GM19463 (cell line): Measurements from ENCODE around the gene RORB.
A peak's percentile ranks its signal among the peaks of the same experiment; 100 is the strongest.

Experiments
- ATAC-seq: cut with Tn5 transposase; IDR thresholded peaks from one replicate; pipeline ENCODE4 v1.9.1; 2021; ENCODE audit warnings: mild to moderate bottlenecking, moderate library complexity; ENCODE audit not compliant: unreplicated experiment

RORB gene

DNA sequence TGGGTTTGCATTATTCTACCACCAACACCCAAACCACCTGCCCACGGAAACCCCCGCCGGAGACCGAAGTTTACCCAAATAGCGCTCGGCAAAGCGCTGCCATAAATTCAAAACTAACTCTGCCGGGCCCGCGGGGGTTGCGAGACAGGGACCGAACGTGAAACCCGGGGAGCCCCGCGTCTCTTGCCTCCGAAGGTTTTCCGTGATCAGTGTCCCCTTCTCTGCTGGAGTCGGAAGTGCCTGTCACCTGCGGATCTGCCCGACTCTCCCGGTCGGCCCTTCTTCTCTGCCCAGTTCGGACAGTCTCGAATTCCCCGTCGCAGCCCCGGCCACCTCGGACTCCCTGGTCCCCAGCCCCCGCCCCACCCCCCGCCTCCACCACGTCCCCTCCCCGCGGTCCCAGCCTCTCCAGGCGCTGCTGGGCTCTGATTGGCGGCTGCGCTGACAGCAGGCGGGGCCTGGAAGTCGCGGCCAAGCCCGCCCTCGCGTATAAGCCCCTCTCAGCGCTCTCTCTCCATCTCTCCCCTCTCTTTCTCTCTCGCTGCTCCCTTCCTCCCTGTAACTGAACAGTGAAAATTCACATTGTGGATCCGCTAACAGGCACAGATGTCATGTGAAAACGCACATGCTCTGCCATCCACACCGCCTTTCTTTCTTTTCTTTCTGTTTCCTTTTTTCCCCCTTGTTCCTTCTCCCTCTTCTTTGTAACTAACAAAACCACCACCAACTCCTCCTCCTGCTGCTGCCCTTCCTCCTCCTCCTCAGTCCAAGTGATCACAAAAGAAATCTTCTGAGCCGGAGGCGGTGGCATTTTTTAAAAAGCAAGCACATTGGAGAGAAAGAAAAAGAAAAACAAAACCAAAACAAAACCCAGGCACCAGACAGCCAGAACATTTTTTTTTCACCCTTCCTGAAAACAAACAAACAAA lies at the start of gene RORB:
Gene RORB, plus strand, starts transcription at position 517 of the 929 bp plus-strand sequence. CDS start 642 bp downstream, outside the sequence.
- ATAC-seq, result peak; percentile 93

DNA sequence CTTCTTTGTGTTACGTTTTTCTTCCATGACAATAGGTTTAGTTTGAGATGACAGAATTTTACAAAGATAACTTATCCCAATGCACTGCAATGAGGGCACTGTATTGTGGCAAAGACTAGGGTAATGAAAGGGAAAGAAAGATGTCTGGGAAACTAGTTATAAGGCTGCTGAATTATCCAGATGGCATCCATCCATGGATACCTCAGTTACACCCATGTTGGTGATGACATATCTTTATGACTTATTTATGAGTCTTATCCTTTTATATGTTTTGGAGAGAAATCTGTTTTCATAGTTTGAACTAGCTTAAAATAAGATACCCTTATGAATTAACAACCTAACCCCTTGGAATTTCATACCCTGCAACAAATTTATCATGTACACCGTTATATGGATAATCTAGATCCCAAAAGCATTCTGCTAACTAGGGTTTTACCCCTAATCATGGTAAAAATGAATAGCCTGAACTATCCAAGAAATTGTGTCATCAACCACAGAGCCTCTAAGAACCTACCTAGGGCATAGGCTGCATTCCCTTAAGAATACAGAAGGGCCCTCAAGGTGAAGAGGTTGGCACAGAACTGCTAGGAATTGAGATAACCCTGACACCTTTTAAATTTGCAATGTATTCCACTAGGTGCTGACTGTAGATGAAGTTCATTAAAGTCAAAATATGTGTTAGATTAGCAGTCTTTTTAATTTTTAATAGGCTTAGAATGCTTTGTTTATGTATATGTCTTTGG lies 49.5 kb upstream of the RORB start:
- no peak for ATAC-seq

DNA sequence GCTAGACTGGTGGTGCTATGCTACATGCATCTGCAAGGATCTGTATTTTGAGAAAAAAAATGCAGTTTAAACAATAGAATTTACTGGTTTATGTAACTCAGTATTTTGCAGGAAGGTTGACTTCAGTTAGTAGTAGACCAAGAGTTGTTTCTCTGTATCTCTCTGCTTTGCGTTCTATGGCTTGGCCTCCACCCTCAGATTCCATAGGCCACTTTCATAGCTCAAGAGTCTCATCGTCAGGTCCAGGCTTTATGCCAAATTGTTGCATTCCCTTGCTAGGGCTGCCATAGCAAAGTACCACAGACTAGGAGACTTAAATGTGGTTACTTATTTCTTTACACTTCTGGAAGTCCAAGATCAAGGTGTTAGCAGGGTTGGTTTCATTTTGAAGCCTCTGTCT lies 48.1 kb upstream of the RORB start:
- no peak for ATAC-seq

DNA sequence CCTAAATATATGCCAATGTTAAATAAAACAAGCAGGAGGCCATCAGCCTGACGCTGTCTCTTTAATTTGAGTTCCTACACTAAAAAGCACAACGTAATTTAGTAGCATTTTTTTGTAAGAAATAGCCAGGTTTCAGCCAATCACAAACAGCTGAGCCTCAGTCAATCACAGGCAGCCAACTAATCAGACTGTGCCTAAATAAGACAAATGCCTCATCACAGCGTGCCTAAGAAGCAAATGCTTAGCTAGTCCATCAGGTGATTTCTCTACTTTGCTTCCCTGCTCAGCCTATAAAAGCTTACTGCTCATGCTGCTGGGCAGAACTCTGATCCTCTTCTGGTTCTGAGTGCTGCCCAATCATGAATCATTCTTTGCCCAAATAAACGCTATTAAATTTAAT lies 38.3 kb upstream of the RORB start:
- no peak for ATAC-seq

DNA sequence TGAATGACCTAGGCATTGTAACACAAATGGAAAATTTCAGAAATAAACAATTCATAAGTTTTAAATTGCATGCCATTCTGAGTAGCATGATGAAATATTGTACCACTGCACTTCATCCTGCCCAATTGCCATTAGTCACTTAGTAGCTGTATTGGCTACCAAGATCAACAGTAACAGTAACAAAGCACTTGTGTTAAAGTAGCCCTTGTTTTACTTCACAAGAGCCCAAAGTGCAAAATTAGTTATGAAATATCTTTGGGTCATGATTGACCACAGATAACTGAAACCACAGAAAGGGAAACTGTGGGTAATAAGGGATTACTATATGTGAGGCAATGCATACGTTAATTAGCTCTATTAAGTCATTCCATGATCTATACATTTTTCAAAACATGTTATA lies 33.3 kb upstream of the RORB start:
- no peak for ATAC-seq

DNA sequence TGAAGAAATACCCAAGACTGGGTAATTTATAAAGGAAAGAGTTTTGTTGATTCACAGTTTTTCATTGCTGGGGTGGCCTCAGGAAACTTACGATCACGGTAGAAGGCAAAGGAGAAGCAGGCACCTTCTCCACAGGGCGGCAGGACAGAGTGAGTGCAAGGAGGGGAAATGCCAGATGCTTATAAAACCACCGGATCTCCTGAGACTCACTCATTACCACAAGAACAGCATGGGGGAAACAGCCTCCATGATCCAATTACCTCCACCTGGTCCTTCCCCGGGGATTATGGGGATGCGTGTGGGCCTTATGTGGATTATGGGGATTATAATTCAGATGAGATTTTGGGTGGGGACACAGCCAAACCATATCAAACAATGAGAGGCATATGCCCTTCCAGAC lies 18.5 kb upstream of the RORB start:
- no peak for ATAC-seq

DNA sequence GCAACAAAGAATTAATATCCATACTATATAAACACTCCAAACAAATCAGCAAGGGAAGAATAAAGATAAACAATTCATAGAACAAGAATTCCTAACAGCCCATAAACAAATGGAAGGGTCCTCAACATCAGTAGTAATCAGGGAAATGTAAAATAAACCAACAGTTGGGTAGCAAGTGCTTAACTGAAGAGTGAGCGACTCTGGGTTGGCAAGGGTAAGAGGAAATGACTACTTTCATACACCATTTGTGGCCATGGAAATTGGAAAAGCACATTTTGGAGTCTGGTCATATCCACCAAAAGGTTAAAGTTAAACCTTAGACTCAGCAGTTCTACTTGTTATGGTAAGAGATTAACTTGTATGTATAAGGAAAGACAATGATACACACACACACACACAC lies 17.4 kb upstream of the RORB start:
- ATAC-seq, result no peak

DNA sequence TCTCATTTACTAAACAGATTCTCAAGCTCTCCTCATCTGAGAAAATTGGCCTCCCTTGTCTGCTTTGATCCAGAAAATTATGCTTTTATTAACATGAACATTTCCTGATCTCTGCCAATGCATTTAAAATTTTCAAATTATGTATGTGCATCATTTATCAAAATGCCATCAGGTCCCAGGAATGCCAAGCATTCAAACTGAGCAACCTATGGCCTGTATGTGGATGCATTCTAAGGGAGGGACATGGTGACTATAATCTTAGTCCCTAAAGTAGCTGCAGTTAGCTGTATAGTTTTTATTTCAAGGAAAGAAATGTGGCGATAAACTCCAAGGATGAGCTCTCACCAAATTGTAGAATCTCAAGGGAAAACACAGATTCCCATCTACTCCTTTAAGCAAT lies 9.7 kb upstream of the RORB start:
- ATAC-seq, result no peak

DNA sequence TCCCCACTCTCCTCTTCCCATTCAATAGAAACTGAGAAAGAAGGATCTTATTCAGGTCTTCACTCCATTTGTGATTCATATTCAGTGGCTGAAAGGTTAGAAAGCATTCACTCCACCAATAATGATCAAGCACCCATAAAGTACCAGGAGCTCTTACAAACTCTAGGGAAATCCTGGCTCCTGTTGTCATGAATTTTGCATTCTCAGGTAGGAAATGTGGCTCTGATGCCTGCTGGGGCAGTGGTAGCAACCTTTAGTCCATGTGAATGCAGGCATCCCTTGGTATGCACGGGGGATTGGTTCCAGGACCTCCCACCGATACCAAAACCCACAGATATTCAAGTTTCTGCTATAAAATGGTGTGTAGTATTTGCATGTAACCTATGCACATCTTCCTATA lies 3.6 kb upstream of the RORB start:
- no peak for ATAC-seq

DNA sequence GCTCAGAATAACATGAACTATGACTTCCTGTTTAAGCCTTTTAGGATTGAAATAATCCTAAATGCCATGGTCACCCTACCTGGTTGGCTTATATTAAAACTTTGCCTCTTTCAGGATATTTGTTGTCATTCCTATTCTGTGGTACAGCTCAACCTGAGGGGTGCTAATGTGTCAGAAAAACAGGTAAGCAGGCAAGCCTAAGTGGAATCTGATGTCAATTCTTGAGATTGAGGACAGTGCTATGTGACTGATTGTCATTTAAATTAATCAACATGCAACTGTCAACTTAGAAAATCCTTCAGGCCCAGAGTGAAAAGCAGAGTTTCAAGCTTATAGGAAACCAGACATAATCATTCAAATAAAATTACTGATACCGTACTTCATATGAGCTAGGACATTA lies 2.6 kb upstream of the RORB start:
- ATAC-seq, result no peak

DNA sequence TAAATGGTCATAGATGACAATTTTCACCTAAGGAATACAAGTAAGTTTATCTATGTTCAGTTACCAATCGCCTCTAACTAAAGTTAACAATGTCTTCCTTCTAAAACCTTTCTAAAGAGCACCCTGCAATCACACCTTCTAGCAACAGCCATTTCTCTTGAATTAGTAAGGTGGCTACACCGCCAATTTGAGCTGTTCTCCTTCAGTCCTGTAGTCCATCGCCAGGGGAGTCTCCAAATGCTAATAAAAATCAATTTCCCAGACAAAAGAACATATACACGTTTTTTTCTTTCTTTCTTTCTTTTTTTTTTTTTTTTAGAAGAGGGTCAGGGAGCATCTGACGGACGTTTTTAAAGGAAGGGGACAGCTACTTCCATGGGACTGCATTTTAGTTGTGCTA lies 729 bp upstream of the RORB start:
- no peak for ATAC-seq

DNA sequence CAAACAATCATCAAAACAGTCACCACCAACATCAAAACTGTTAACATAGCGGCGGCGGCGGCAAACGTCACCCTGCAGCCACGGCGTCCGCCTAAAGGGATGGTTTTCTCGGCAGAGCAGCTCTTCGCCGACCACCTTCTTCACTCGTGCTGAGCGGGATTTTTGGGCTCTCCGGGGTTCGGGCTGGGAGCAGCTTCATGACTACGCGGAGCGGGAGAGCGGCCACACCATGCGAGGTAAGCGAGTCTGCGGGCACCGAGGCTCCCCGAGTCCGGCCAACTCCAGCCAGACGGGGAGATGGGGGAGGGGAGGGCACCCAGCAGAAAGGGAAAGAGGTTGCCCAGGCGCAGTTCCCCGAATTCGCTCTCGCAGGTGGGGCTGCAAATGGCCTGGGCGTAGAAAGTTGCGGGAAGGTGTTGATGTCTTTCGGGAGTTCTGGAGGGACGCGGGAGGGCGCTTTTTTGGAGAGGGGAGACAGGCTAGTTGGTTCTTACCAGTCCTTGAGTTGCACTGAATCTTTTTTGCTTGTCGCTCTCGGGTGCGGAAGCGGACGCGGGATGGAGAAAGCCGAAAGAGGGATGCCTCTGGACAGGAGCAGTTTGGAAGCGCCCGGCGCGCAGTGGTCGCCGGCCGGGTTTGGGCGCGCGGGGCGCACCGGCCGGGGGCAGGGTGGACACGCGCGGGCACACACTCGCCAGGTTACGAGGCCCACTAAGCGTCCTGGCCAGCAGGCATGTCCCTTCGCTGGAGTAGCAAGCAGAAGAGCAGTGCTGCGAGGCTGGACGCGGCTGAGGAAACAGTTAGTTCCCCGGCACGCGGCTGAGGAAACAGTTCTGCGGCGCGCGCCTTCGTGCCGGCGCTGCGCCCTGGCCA lies 849 bp downstream of the RORB start:
- no peak for ATAC-seq

DNA sequence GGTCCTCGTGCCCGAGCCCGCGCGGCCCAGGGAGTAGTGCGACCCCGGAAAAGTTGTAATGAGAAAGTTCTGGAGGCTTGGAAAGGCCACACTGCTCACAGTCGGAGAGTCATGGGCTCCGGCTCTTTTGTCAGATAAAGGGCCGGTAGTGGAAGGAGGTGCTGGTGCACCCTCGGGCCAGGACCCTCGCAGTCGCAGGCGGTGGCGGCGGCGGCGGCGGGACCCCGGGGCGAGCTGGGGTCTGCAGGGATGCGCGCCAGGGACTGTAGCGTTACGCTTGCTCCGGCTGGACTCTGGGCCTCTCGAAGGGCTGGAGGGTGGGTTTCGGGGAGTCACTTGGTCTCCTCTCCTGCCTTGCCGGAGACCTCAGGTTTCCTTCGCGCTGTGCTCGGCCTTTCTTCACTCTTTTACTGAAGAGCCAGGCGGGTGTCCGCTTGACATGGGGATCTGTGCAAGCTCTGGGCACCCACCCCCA lies 1.5 kb downstream of the RORB start:
- ATAC-seq, result no peak

DNA sequence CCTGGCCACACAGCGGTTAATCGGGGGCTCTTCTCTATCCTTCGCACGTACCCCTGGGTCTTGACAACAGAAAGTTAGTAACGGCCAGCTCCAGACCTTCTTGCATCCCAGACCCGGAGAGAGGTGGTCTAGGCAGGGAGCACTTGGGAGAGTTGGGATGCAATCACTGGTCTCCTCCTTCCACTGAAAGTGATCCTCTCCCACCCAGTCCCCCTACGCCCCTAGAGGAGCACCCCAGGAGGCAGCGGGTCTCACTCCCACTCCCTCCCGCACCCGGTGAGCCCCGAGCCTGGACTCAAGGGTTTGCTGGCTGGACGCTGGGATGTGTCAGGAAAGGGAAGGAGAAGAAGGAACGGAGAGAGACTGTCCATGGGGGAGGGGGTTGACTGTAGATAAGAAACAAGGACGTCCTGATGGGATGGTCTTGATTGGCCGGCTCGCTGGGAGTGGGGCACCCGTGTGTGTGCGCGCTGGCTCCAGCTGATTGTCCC lies 2.0 kb downstream of the RORB start:
- no peak for ATAC-seq

DNA sequence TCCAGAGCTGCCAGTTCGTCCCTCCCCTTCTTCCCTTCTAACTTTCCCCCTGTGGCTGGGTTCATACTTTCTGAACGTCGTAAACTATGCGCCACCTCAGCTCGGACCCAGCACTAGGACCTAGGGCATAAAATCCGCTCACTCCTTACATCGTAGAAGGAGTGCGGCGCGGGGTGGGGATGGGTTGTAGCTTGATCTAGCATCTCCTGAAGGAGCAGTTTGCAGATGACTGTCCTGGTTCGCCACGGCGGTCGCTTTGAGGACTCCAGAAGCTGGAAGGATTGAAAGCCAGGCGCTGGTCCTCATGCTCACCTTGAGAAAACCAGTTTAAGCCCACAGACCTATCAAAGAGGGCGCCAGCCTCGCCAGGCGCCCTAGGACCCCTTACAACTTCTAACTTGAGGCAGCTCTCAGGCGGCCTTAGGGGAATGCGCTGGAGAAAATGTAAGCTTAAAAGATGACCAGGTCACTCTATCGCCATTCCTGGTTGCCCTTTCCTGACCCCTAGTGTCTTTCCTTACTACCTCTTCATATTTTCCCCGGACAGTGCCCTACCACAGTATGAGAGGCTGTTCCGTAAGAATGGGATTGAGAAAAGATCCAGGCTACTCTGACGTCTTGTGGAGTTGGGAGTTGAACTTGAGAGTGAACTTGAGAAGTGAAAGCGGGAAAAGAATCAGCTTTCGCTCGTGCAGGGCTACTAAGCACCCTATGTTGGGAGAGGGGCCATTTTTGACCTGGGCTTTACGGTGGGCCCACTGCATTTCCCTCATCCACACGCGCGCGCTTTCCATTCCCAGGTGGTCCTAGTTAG lies 2.8 kb downstream of the RORB start:
- ATAC-seq, result no peak

DNA sequence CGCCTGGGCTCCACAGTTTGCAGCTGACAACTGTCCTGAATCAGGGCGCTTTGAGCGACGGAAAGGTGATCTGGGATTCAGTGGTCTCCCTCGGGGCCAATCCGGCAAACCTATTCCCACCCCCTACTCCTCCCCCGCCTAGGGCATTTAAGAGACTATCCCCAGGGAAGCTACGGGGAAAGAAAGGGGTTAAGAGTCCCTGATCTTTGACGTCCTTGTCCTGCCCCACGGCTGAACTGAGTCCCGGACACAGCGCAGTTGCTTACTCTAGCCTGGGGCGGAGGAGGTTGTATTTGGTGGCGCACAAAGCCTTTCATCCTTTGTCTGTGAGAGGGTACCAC lies 3.4 kb downstream of the RORB start:
- no peak for ATAC-seq

DNA sequence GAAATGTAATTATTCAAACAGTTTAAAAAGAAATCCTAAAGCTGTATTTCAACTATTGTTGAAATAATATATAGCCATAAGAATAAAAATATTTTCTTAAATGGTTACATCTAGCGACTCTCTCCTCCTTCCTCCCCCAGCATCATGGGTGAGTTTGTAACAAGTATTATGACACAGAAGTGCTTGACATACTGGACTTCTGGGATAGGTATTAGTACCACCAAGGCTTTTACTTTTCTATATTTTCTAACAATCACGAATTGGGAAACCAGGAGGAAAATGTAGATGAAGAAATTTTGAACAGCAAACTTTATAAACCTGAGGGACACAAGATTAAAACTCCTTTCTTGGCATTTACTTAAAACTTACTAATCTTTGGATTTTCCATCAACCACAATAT lies 4.4 kb downstream of the RORB start:
- no peak for ATAC-seq

DNA sequence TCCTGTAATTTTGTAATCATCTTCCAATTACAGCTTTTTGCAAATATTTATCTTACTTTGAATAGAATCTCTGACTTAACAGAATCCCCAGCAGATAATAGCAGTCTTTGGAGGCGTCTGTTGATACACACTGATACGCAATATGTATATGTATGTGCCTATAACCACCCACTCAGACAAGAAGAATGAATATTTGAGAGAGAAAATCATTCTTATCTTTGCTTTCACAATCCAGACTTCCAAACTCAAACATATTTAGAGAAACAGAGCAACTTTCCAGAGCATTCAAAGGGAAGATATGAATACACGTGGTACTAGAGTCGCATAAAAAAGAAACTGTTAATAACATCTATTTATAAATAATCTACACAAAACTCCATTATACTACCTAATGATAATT lies 6.1 kb downstream of the RORB start:
- no peak for ATAC-seq

DNA sequence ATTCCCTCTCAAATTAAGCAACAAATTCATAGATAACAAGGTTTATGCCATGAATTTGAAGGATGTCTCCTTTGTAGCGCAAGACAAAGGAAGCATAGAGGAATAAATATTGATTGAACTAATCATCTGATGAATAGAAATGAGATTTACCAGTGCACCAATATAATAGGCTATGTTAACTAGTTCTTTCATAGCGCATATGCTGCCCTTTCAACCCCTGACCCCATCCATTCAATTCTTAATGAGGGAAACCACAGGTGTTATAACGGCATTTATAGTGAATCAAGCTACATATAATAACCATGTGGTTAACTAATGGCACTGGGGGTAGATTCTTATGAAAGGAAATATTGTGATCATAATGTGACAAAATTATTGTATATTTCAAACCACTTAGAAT lies 6.5 kb downstream of the RORB start:
- ATAC-seq, result no peak

DNA sequence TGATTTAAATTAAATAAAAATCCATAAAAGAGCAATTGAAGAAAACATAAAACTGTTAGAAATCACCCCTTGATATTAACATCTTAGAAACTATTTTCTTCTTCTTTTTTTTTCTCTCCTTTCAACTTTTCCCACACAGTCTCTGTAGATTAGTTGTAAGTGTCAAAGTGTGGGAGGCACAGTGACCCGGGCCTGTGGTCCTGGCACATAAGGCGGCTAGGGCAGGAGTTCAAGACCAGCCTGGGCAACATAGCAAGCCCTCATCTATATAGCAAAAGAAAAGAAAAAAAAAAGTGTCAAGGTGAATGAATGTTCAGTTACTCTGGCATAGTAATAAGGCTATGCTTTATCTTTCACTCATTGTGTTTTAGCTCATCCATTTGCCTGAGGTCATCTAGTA lies 14.2 kb downstream of the RORB start:
- no peak for ATAC-seq
